Right lobe of liver (tissue), 6 donors: ENCODE results near the gene MPST. TPM values are rescaled to one million over a fixed set of nuclear protein-coding genes. Genes with fewer than 3 reads are reported as not detected.
A peak's percentile ranks its signal among the peaks of the same experiment; 100 is the strongest.

Experiments
- ATAC-seq, 4 donors: fragments of 200-7000 bp; cut with Tn5 transposase; one replicate each; pipeline ENCODE4 v1.9.1; 2020; ENCODE audit warnings: mild to moderate bottlenecking in 4 of 4, moderate library complexity in 4 of 4
- DNase-seq, 3 donors: peaks; one replicate each; pipeline ENCODE4 v3.0.0-alpha.2; 2020
- H3K27ac ChIP-seq, 3 donors: fragments of 200-600 bp; one replicate each; pipeline ENCODE4 v1.8.0; 2022
- H3K27me3 ChIP-seq, 2 donors: fragments of 200-600 bp; one replicate each; pipeline ENCODE4 v1.8.0; 2022
- H3K36me3 ChIP-seq, 4 donors: fragments of 200-600 bp; sonication (generic) in 1 of 4; one replicate each; pipeline versions ENCODE4 v1.5.1 to v1.8.0; 2017 to 2022; ENCODE audit warnings: control low read depth in 1 of 4
- H3K4me1 ChIP-seq, 4 donors: fragments of 200-600 bp; sonication (generic) in 1 of 4; one replicate each; pipeline versions ENCODE4 v1.5.1 to v1.8.0; 2017 to 2022; ENCODE audit warnings: control low read depth in 1 of 4
- H3K4me3 ChIP-seq, 3 donors: fragments of 200-600 bp; one replicate each; pipeline ENCODE4 v1.8.0; 2022
- H3K9me3 ChIP-seq, 4 donors: fragments of 200-600 bp; sonication (generic) in 1 of 4; one replicate each; pipeline versions ENCODE4 v1.5.1 to v1.8.0; 2017 to 2022; ENCODE audit warnings: control low read depth in 1 of 4
- POLR2A ChIP-seq: fragments of 450-650 bp; IDR thresholded peaks from one replicate; pipeline ENCODE4 v1.6.1; 2017; ENCODE audit warnings: antibody characterized with exemption, mild to moderate bottlenecking
- whole genome bisulfite sequencing: methylation state at CpG from one replicate; pipeline ENCODE4 v1.1.6; 2018; ENCODE audit warnings: low coverage, low lambda C conversion rate; ENCODE audit not compliant: insufficient coverage; ENCODE audit errors: missing lambda C conversion rate; 5-methylcytosine and 5-hydroxymethylcytosine counted together
- intact Hi-C, 2 donors: fragments of 100-400 bp; cut with DNase I; formaldehyde crosslinking; loops; one replicate each; pipeline versions ENCODE4 v1.11.2 to v1.14.1; 2022
- total RNA-seq, 6 experiments: library from RNA; depleted of rRNA in 2 of 6; stranded (reverse); fragments of >200 nt in 2 of 6; fragmentation: NEBNext Ultra II Directional in 3 of 6; extraction: Animal tissue kit (Norgen Biotek cat#: 25700) in 3 of 6; gene quantifications; one replicate each; pipeline versions ENCODE4 v1.1.0 to v1.2.4, GENCODE V29; 2016 to 2023
- TF ChIP-seq, protein P1 (sequence below), 4 donors: fragments of 200-600 bp in 3 of 4; fragments of 450-650 bp in 1 of 4; IDR thresholded peaks; one replicate each; pipeline versions ENCODE4 v1.5.1 to v1.8.0; 2016 to 2022; ENCODE audit warnings: antibody characterized with exemption in 4 of 4, mild to moderate bottlenecking in 2 of 4
- donor health status: DM: no; HTN: yes; CAD: no.
- donor health status: DM: no; HTN: no; CAD: no.
- donor health status: DM: no; HTN: no; CAD: no.
- donor health status: DM: no; HTN: yes; CAD: no.
- donor health status: DM: no; HTN: yes; CAD: no.

Gene MPST
- total RNA-seq, 6 experiments from 2014 or later: 153 to 301 (median 214) TPM

DNA sequence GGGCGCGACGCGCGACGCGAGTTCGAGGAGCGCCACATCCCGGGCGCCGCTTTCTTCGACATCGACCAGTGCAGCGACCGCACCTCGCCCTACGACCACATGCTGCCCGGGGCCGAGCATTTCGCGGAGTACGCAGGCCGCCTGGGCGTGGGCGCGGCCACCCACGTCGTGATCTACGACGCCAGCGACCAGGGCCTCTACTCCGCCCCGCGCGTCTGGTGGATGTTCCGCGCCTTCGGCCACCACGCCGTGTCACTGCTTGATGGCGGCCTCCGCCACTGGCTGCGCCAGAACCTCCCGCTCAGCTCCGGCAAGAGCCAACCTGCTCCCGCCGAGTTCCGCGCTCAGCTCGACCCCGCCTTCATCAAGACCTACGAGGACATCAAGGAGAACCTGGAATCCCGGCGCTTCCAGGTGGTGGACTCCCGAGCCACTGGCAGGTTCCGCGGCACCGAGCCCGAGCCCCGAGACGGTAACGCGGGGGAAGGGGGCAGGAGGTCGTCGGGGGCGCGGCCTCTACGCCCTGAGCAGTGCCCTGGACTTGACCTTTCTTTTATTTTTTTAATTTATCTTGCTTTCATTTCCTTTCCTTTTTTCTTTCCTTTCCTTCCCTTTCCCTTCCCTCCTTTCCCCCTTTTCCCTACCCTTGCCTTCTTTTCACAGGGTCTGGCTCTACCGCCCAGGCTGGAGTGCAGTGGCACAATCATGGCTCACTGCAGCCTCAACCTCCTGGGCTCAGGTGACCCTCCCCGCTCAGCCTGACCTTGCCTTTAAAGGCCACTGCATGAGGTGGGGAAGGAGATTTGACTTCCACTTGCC is 5.0 kb downstream of the MPST start:
- TF ChIP-seq POLR2A: peak; percentile 67
- TF ChIP-seq, protein P1, sequence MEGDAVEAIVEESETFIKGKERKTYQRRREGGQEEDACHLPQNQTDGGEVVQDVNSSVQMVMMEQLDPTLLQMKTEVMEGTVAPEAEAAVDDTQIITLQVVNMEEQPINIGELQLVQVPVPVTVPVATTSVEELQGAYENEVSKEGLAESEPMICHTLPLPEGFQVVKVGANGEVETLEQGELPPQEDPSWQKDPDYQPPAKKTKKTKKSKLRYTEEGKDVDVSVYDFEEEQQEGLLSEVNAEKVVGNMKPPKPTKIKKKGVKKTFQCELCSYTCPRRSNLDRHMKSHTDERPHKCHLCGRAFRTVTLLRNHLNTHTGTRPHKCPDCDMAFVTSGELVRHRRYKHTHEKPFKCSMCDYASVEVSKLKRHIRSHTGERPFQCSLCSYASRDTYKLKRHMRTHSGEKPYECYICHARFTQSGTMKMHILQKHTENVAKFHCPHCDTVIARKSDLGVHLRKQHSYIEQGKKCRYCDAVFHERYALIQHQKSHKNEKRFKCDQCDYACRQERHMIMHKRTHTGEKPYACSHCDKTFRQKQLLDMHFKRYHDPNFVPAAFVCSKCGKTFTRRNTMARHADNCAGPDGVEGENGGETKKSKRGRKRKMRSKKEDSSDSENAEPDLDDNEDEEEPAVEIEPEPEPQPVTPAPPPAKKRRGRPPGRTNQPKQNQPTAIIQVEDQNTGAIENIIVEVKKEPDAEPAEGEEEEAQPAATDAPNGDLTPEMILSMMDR (IDR thresholded peaks at IDR 0.05): no peak
- DNase-seq: peak; percentile 69 to 81 (median 69)
- no peaks in the 10 kb centered on the region for H3K9me3 ChIP-seq
- H3K36me3 ChIP-seq: peaks cover 0 to 34% (median 18%) of the 10 kb centered on the region in 4 donors
- ATAC-seq: peak; percentile 11 to 34 (median 22)
- H3K27me3 ChIP-seq: no peaks in the 10 kb centered on the region
- WGBS: 32% methylated on average over 34 of the region's 71 CpGs
- peaks cover 0 to 70% (median 30%) of the 10 kb centered on the region in 4 donors for H3K4me1 ChIP-seq
- intact Hi-C loops: no loop called here
- peak overlapping the region; percentile 73 to 95 (median 75) for H3K27ac ChIP-seq
- H3K4me3 ChIP-seq: peak overlapping the region; percentile 57 to 82 (median 64)

DNA sequence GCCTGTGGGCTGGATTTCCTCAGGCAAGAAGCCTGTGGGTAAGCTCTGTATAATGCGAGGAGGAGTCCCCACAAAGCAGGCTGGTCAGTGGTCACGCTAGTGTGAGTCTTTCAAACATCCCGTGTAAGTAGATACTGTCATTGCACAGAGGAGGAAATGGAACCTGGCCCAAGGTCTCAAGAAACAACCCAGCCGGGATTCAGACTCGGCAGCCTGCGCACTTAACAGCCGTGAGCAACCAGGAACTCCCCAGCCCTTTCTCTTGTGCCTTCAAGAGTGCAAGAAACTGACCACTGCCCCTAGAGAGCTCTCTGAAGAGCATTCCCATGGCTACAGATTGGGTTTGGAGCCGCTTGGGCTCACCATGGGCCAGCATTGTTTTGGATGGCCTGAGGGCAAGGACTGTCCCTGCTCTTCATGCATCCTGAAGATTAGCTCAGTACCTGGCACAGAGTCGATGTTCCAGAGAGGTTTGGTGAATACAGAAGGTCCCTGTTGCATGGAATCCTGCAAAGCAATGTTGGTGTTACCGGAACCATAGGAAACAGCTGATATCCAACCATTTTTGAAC is 6.0 kb downstream of the MPST start:
- H3K4me3 ChIP-seq: peak overlapping the region; percentile 57 to 82 (median 64)
- H3K36me3 ChIP-seq: peaks cover 0 to 43% (median 21%) of the 10 kb centered on the region in 4 donors
- TF ChIP-seq POLR2A: no peak
- TF ChIP-seq, protein P1 (IDR thresholded peaks at IDR 0.05): no peak
- H3K27ac ChIP-seq: peak overlapping the region; percentile 73 to 95 (median 75)
- DNase-seq: no peak
- no peaks in the 10 kb centered on the region for H3K9me3 ChIP-seq
- 21% methylated on average over 5 of the region's 10 CpGs for WGBS
- ATAC-seq: peak in 1 of 4 donors; percentile 1
- no peaks in the 10 kb centered on the region for H3K27me3 ChIP-seq
- intact Hi-C loops: no loop called here
- peaks cover 0 to 79% (median 35%) of the 10 kb centered on the region in 4 donors for H3K4me1 ChIP-seq

DNA sequence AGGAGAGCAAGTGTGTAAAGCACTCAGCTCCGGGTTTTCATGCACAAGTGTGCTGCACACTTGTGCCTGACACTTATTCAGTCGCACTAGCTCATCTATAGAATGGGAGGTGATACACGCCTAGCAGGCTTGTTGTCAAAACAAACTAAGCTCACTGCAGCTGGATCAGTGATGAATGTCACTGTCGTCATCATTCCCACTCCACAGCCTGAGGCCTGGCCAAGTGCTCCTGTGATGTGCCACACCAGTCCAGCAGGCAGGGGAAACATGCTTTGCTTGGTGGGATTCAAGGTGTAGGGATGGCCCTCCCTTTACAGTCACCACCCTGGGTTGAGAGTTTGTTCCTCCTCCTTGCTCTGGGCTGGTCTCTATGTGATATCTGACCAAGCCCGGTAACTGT is 6.8 kb downstream of the MPST start:
- H3K4me3 ChIP-seq: peak overlapping the region; percentile 57 to 82 (median 64)
- DNase-seq: no peak
- intact Hi-C loops: no loop called here
- ATAC-seq: peak in 2 of 4 donors; percentile 4 to 48
- H3K36me3 ChIP-seq: peaks cover 0 to 43% (median 21%) of the 10 kb centered on the region in 4 donors
- no peaks in the 10 kb centered on the region for H3K27me3 ChIP-seq
- no peak for TF ChIP-seq POLR2A
- TF ChIP-seq, protein P1 (IDR thresholded peaks at IDR 0.05): no peak
- H3K9me3 ChIP-seq: no peaks in the 10 kb centered on the region
- 51% methylated on average over 5 of the region's 5 CpGs for WGBS
- peaks cover 0 to 79% (median 35%) of the 10 kb centered on the region in 4 donors for H3K4me1 ChIP-seq
- peak overlapping the region in 2 of 3 donors; percentile 75 to 95 for H3K27ac ChIP-seq

DNA sequence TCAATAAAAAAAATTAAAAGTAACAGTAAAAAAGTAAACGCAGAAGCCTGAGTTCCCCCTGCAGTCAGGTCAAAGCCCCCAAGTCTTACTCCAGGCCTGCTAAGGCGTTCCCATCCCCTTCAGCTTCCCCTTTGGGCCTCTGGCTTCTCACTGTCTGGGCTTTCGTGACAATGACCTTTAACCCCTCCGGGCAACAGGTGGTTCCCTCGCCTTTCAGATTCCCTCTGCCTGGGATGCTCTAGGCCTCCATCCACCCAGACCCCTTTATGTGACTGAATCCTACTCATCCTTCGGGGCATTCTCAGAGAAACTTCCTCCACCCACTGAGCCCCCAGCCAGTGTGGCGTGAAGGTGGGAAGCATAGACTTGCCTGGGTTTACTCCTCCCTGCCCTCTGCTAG is 8.0 kb downstream of the MPST start:
- H3K9me3 ChIP-seq: no peaks in the 10 kb centered on the region
- peaks cover 0 to 79% (median 34%) of the 10 kb centered on the region in 4 donors for H3K4me1 ChIP-seq
- intact Hi-C loops: no loop called here
- TF ChIP-seq, protein P1 (IDR thresholded peaks at IDR 0.05): no peak
- no peak for TF ChIP-seq POLR2A
- H3K27me3 ChIP-seq: no peaks in the 10 kb centered on the region
- WGBS: 58% methylated on average over 7 of the region's 7 CpGs
- peak overlapping the region in 1 of 3 donors; percentile 95 for H3K27ac ChIP-seq
- H3K36me3 ChIP-seq: peaks cover 0 to 43% (median 21%) of the 10 kb centered on the region in 4 donors
- DNase-seq: no peak
- ATAC-seq: no peak
- H3K4me3 ChIP-seq: no peak overlapping the region
